Fibroblast of upper back skin (primary cell): Measurements from ENCODE around the gene SLC30A1.
A peak's percentile ranks its signal among the peaks of the same experiment; 100 is the strongest.
"Not testable (repeated sequence)": the region's sequence is repeated elsewhere in the genome, so short reads cannot be mapped to it uniquely, and the experiment has no call there.

Source experiments
- DNase-seq: peaks from one replicate; pipeline ENCODE4 v3.0.0-alpha.2; 2013

Gene SLC30A1

GRCh38 chr1:211583011-211583992 is 4.3 kb upstream of the SLC30A1 start:
- no peak for DNase-seq

DNA sequence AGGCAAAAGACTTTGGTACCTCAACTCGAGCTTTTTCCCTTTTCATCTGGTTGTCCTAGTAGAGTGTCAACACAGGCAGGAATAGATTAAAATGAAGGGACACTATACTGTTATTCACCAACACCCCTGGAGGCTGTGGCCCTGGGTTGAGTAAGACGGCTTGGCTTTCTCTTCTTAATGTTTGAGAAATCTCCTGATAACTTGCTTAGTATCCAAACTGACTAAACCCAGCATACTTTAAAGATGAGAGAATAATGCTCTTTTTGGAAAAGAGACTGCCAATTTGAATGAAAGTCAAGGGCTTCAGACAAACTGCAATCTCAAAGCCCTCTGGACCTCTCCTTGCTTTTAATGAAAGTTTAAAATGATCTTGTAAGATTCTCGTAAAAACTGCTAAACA is 2.6 kb upstream of the SLC30A1 start:
- DNase-seq, result peak; percentile 67

GRCh38 chr1:211580303-211580687 is 1.3 kb upstream of the SLC30A1 start:
- DNase-seq, result no peak

GRCh38 chr1:211579440-211580302 is 710 bp upstream of the SLC30A1 start:
- DNase-seq, result no peak

- peak; percentile 57 for DNase-seq
Observed at GRCh38 chr1:211577819-211578639, 932 bp downstream of the SLC30A1 start.

DNA sequence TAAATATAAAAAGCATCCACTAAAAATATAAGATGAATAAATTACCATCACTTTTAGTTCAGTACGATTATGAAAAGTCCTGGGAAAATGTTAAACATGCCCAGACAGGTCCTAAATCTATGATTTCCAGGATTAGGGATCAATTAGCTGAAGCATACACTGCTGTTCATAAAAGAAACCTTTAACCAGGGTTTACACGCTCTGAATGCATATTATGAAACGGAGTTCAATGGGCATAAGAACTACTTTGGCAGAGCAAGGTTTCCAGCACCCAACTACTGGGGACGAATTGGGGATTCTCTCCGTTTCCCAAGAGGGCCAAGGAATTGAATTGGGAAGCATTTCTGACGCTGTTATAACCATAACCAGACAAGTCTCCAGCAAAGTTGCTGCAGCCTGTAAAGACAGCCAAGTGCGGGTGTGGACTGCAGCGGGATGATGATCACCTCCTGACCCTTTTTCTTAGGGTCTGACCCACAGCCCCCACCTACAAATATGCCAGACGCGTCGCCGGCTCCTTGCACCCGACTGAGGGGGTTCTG is 1.6 kb downstream of the SLC30A1 start:
- no peak for DNase-seq

DNA sequence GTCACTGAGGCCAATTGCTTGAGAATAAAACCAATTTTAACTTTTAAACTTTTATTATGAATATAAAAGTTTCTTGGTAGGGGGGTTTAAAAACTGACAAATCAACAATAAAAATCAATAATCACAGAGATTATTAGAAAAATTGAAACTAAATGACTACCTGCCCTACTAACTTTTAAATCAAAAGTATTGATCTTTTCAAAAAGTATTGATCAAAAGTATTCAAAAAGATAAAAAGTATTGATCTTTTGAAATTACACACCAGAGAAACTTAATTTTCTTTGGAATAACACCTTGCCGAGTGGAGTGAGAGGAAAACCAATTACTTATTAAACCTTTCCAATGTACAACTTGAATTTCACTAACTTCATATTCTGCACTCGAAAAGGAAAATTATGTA is 2.2 kb downstream of the SLC30A1 start:
- DNase-seq, result no peak

GRCh38 chr1:211574705-211575104 is 4.3 kb downstream of the SLC30A1 start:
- DNase-seq, result no peak

DNA sequence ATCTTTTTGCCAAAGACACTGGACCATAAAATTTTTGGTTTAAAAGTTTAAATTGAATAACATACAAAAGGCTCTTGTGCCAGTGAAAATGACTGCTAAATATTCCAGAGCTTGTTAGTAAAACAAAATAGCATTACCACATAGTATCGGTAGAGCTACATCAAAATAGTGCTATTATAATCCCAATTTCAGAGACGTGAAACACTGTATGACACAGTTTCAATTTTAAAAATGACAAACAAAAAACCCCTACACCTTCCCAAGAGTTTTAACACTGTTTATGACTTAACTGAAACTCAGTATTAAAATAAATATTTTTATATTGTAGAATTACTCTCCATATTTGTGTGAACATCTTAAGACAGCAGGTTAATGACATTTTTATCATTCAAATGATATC is 7.0 kb downstream of the SLC30A1 start:
- no peak for DNase-seq

- DNase-seq, result not testable (repeated sequence)
Observed at GRCh38 chr1:211570378-211570777, 8.6 kb downstream of the SLC30A1 start.

GRCh38 chr1:211566431-211567025 is 12.4 kb downstream of the SLC30A1 start:
- no peak for DNase-seq

GRCh38 chr1:211564084-211564483 is 14.9 kb downstream of the SLC30A1 start:
- no peak for DNase-seq

DNA sequence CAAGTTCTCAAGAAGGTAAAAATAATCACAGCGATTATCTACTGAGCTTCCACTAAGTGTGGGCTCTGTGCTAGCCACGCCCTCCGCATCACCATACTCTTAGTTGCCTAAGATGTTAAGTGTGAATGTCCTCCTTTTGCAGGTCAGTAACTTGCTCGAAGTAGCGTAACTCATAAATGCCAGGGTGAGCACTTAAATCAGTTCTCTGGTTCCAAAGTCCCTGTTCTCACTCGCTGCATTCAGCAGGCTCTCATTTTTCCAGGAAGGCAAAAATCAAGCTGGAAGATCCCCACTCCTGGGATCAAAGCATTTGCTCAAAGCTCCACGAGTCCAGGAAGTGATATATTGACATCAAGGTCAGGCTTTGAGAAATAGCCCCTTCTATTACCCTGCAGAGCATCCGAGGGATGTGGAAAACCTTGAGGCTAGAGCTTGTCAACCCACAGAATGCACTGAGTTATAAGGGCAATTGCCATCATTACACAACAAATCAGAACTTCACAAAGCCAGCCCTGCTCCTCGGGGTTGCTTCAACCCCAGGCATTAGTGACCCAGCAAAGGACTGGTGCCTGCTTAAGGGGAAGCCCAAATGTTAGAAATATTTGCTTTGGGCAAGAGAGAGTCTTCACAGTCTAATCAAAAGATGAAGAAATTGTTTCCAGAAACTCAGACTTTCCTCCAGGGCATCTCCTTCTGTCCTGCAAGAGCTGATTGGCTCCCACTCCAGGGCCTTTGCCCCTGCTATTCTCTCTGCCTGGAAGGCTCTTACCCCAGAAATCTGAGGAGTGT is 19.5 kb downstream of the SLC30A1 start:
- no peak for DNase-seq

DNA sequence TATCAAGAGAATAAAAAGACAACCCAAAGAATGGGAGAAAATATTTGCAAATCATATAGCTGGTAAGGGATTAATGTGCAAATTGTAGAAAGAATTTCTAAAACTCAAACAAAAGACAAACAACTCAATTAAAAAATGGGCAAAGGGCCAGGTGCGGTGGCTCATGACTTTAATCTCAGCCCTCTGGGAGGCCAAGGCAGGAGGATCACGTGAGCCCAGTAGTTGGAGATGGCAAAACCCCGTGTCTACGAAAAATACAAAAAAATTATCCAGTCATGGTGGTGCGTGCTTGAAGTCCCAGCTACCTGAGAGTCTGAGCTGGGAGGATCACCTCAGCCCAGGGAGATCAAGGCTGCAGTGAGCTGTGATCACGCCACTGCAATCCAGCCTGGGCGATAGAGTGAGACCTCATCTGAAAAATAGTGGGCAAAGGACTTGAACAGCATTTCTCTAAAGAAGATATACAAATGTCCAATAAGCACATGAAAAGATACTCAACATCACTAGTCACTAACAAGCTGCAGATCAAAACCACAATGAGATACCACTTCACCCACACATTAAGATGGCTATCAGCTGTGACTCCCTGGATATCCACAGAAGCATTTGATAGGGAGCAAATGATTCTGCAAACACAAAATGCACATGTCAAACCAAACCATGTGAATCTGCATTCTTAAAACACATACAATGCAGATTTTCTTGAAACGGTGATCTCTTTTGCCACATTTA is 20.9 kb downstream of the SLC30A1 start:
- no peak for DNase-seq

DNA sequence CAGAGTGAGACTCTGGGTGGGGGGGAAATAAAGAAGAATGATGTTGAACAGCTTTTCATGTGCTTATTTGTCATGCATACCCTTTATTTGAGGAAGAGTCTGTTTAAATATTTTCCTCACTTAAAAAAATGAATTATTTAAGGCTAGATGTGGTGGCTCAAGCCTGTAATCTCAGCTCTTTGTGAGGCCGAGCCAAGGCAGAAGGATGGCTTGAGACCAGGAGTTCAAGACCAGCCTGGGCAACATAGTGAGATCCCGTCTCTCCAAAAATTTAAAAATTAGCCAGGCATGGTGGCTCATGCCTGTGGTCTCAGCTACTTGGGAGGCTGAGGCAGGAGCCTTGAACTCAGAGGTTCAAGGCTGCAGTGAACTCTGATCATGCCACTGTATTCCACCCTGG is 25.4 kb downstream of the SLC30A1 start:
- DNase-seq, result no peak

- DNase-seq, result peak; percentile 52
Observed at GRCh38 chr1:211551638-211552460, 27.1 kb downstream of the SLC30A1 start.

- DNase-seq, result no peak
Observed at GRCh38 chr1:211549092-211549711, 29.8 kb downstream of the SLC30A1 start.

DNA sequence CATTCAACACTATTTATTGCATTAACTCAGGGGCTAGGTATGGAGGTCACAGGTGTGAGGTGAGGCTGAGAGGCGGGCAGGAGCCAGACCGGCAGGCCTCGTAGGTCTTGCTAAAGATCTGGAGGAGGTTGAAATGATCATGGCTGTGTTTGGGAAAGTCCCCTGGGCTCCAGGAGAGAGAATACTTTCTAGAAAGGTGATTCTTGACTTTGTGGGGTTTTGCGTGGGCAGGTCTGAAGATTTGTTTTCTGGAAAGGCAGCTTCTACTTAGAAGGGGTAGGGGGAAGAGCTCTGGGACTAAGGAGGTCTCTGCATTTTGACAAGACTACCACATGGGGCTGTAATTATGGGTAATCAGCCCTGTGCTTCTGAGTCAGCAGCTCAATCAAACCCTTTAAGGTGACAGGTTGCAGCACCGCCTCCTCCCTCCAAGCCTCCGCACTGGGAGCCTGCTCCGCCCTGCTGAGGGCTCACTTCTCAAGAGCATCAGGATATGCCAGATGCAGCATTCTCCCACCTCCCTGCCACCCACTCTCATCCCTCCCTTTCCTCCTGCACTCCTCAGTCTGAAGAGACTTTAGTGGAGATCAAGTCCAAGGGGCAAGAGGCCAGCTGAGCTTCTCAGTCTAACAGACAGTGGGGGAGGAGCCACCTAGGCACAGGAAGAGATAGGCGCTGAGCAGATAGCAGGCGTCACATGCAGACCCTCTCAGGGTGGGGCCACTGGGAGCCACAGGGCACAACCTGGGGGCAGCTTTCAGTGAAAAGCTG is 30.5 kb downstream of the SLC30A1 start:
- no peak for DNase-seq
